Pancreas (tissue), 10 donors: Measurements from ENCODE around the gene ZNF436. TPM values are rescaled to one million over a fixed set of nuclear protein-coding genes. Genes with fewer than 3 reads are reported as not detected.

Experiments
- ATAC-seq, 4 donors: fragments of 200-7000 bp; cut with Tn5 transposase; one replicate each; pipeline versions ENCODE4 v1.8.0 to v1.9.1; 2020; ENCODE audit warnings: mild to moderate bottlenecking in 4 of 4, moderate library complexity in 4 of 4
- DNase-seq, 6 donors: peaks; one replicate each; pipeline ENCODE4 v3.0.0-alpha.2; 2020
- FAIRE-seq: peaks from 2 replicates; lab custom pipeline; 2012; peaks lifted over from hg19 to GRCh38; lab: Jason Lieb, UNC
- H3K27ac ChIP-seq, 4 donors: fragments of 200-600 bp; sonication (generic); 1 replicate in 3 of 4; 2 replicates in 1 of 4; pipeline versions ENCODE4 v1.5.0 to v1.8.0; 2020
- H3K27me3 ChIP-seq, 4 donors: fragments of 200-600 bp; one replicate each; pipeline ENCODE4 v1.8.0; 2021
- H3K36me3 ChIP-seq, 3 donors: fragments of 200-600 bp; sonication (generic) in 1 of 3; one replicate each; pipeline versions ENCODE4 v1.5.0 to v1.8.0; 2020 to 2021
- H3K4me1 ChIP-seq, 3 donors: fragments of 200-600 bp; one replicate each; pipeline ENCODE4 v1.8.0; 2021
- H3K4me3 ChIP-seq, 4 donors: fragments of 200-600 bp; sonication (generic) in 2 of 4; one replicate each; pipeline versions ENCODE4 v1.5.0 to v1.8.0; 2020 to 2021
- H3K9me3 ChIP-seq, 4 donors: fragments of 200-600 bp; one replicate each; pipeline ENCODE4 v1.8.0; 2021
- CTCF ChIP-seq, 4 donors: fragments of 200-600 bp; sonication (generic) in 3 of 4; IDR thresholded peaks; one replicate each; pipeline versions ENCODE4 v1.5.0 to v1.8.0; 2021; ENCODE audit warnings: antibody characterized with exemption in 4 of 4
- WGBS, 2 donors: extraction: QIAGEN DNeasy Blood & Tissue Kit; methylation state at CpG; one replicate each; pipeline ENCODE4 v1.1.7; 2013; 5-methylcytosine and 5-hydroxymethylcytosine counted together
- intact Hi-C, 3 donors: fragments of 100-400 bp; cut with DNase I; formaldehyde crosslinking; loops; one replicate each; pipeline versions ENCODE4 v1.11.1 to v1.14.2; 2022
- polyA plus RNA-seq, 2 donors: library from polyadenylated mRNA; stranded (reverse); fragments of 200-250 nt; gene quantifications; one replicate each; pipeline ENCODE4 v1.2.3, GENCODE V29; 2013
- total RNA-seq, 6 donors: library from RNA; stranded (reverse); fragmentation: NEBNext Ultra II Directional in 4 of 6; extraction: Animal tissue kit (Norgen Biotek cat#: 25700) in 4 of 6; gene quantifications; one replicate each; pipeline versions ENCODE4 v1.2.1 to v1.2.4, GENCODE V29; 2021 to 2023
- donor health status: healthy with polysubstance abuse.
- donor health status: DM: no; HTN: no; CAD: no; lungs with moderate emphysema.
- donor health status: DM: no; HTN: no; CAD: no.
- donor health status: control.
- donor health status: control.
- donor health status: Bipolar disorder and iron deficiency.
- donor health status: DM: yes; HTN: yes; CAD: no.
- donor health status: DM: no; HTN: no; CAD: no.
- donor health status: DM: no; HTN: no; CAD: no.
- donor health status: DM: yes; HTN: yes; CAD: no.

Gene ZNF436
- total and polyA plus RNA-seq, 8 donors, result 2.1 to 11.8 (median 3.9) TPM

DNA sequence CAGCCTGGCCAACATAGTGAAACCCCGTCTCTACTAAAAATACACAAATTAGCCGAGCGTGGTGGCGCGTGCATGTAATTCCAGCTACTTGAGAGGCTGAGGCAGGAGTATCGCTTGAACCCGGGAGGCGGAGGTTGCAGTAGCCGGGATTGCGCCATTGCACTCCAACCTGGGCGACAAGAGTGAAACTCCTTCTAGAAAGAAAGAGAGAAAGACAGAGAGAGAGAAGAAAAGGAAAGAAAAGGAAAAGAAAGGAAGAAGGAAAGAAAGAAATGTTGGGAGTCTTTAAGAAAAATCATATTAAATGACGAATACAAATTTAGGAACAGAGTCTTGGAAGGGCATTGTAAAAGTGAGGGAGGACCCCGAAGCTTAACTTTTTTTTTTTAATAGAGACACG is 23.7 kb downstream of the ZNF436 start:
- H3K9me3 ChIP-seq, result no peaks in the 10 kb centered on the region
- DNase-seq (peak in 1 of 6 donors; percentile 30), FAIRE-seq (no peak), ATAC-seq (no peak)
- H3K27ac ChIP-seq, result no peak overlapping the region
- no peak overlapping the region for H3K4me3 ChIP-seq
- TF ChIP-seq CTCF (IDR thresholded peaks at IDR 0.05), result no peak
- WGBS, 2 donors, result 98% methylated on average over 14 of the region's 14 CpGs
- no peaks in the 10 kb centered on the region for H3K27me3 ChIP-seq
- H3K4me1 ChIP-seq, result peaks cover 6 to 9% (median 8%) of the 10 kb centered on the region in 3 donors
- intact Hi-C loops, result no loop called here
- H3K36me3 ChIP-seq, result no peaks in the 10 kb centered on the region

DNA sequence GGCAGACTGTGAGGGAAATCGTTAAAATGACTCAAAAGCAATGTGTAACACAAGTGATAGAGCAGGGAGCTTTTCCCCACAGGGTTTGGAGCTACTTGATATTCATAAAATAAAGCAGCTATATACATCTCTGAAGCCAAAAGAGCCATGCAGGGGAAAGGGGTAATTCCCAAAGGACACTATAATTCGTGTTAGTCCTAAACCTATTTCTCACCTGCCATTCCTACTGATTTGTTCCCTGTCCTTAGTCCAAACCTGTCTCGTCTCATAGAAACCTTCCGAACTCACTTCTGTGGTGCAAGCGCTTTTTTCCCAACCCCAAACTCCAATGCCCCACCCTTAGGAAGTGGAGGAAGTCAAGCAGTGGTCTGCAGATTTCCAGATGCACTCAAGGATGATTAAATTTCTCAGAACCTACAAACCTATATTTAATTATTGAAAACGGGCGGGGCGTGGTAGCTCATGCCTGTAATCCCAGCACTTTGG is 24.6 kb downstream of the ZNF436 start:
- Histone ChIP-seq H3K4me1 (peaks cover 14 to 18% (median 16%) of the 10 kb centered on the region in 3 donors), H3K9me3 (no peaks in the 10 kb centered on the region), H3K27ac (peak overlapping the region; percentile 88 to 97 (median 93)), H3K36me3 (no peaks in the 10 kb centered on the region), H3K4me3 (peak overlapping the region; percentile 72 to 92 (median 86)), H3K27me3 (no peaks in the 10 kb centered on the region)
- intact Hi-C loops, result no loop called here
- 33 to 38% methylated on average over 8 of the region's 8 CpGs for whole genome bisulfite sequencing, 2 donors
- no peak for FAIRE-seq
- ATAC-seq, result no peak
- no peak for DNase-seq
- TF ChIP-seq CTCF (IDR thresholded peaks at IDR 0.05), result no peak

DNA sequence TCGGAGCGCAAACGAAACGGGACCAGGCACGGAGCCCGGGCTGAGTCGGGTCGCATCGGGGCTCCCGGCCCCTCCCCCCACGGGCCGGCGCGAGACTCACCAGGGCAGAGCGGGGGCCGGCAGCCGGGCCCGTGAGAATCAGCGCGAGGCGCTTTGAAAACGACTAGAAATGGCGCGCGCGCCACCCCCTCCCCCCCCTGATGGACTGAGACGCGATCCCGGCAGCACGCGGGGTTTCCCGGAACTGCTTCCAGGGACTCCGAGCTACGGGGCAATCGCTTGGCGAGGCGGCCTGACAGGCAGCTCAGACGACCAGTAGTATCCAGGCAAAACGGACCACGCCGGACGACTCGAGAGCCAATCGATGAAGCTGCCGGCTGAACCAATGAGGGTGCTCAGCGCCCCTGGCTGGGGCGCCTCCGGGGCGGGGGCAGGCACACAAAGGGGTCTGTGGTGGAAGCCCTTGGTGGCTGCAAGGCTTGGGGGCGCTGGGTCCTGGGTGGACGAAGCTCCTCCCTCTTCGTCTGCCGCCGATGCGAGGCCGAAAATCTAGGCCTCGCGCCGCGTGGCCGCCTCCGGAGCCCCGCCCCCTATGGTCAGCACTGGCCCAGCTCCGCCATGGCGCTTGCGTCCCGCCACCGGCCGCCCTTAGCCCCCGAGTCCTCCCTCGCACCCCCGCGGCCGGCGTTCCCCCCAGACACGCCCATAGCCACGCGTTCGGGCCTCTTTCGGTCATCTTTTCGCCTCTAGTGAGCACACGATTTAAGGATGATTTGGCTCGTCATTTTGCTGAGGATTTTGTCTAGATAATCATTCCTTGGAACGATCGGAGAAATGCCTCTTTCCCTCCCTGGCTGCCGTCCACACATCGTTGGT is 25.3 kb downstream of the ZNF436 start, which contains the start of gene HNRNPR:
TSS of gene HNRNPR (minus strand) at position 174 of the 876 bp plus-strand sequence. CDS start 3,276 bp downstream, outside the sequence.
- peak within 1 kb of the TSS; percentile 72 to 92 (median 86) for H3K4me3 ChIP-seq
- WGBS, 2 donors, result 0 to 1% methylated on average over 67 to 87 of the region's 87 CpGs
- H3K36me3 ChIP-seq, result no peaks in the 10 kb centered on the region
- ATAC-seq (peak; percentile 92 to 97 (median 92)), DNase-seq (peak; percentile 98 to 100 (median 100)), FAIRE-seq (peak; percentile 66)
- intact Hi-C loops, result no loop called here
- no peaks in the 10 kb centered on the region for H3K27me3 ChIP-seq
- TF ChIP-seq CTCF (IDR thresholded peaks at IDR 0.05), result no peak
- peak within 1 kb of the TSS; percentile 88 to 97 (median 93) for H3K27ac ChIP-seq
- no peaks in the 10 kb centered on the region for H3K9me3 ChIP-seq
- H3K4me1 ChIP-seq, result peaks cover 14 to 24% (median 23%) of the 10 kb centered on the region in 3 donors

DNA sequence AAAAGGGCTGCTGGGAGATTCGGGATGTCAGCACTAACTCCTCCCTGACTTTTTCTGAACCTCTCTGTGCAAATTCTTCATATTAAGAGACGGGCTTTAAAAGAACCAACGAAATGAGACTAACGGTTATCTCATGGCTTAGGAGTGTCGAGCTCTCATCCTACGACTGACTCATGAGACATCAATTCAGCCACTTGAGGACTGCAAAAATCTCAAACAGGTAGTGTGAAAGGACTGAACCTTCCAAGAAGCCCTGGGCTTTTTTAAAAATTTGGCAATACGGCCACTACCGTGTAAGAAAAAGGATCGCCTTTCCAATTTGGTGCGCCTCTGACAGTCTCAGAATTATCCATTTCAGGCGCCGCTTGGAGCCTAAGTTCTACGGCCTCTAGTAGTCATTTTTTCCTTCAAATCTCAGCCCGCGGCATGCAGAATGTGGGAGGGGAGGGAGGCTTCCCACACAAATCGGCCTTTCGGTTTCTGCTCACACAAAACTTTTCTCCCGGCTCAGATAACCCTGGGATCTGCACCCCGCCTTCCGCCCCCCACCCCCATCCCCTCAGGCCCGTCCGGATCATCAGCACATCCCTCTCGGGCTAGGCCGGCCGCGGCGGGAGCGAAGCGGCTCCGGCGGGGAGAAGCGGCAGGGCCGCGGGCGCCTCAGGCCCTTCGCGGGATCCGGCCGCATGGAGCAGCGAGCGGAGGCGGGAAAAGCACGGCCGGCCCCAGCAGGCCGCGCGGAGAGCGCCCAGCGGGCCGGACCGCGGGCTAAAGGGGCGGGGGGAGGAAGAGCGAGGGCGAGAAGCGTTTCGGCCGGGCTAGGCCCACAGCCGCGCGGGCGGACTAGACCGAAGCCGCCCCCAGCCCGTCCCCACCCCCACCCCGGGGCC is 26.2 kb downstream of the ZNF436 start:
- H3K4me3 ChIP-seq, result peak overlapping the region; percentile 72 to 92 (median 86)
- no peak for TF ChIP-seq CTCF (IDR thresholded peaks at IDR 0.05)
- H3K36me3 ChIP-seq, result no peaks in the 10 kb centered on the region
- no peaks in the 10 kb centered on the region for H3K9me3 ChIP-seq
- 0% methylated on average over 46 to 66 of the region's 66 CpGs for WGBS, 2 donors
- peak overlapping the region; percentile 88 to 97 (median 93) for H3K27ac ChIP-seq
- ATAC-seq (peak; percentile 43 to 55 (median 50)), DNase-seq (peak in 3 of 6 donors; percentile 44 to 78 (median 76)), FAIRE-seq (no peak)
- intact Hi-C loops, result no loop called here
- H3K27me3 ChIP-seq, result no peaks in the 10 kb centered on the region
- peaks cover 21 to 32% (median 31%) of the 10 kb centered on the region in 3 donors for H3K4me1 ChIP-seq
